RCC 7860 (cell line): ENCODE measurements around the gene TICAM1.
"Not testable (repeated sequence)": the region's sequence is repeated elsewhere in the genome, so short reads cannot be mapped to it uniquely, and the experiment has no call there.

ENCODE experiments used
- DNase-seq: peaks from one replicate; pipeline ENCODE4 v3.0.0-alpha.2; 2015; ENCODE audit warnings: low spot score
- FAIRE-seq: peaks from 2 replicates; lab custom pipeline; 2012; peaks lifted over from hg19 to GRCh38; lab: Jason Lieb, UNC

The TICAM1 gene

DNA sequence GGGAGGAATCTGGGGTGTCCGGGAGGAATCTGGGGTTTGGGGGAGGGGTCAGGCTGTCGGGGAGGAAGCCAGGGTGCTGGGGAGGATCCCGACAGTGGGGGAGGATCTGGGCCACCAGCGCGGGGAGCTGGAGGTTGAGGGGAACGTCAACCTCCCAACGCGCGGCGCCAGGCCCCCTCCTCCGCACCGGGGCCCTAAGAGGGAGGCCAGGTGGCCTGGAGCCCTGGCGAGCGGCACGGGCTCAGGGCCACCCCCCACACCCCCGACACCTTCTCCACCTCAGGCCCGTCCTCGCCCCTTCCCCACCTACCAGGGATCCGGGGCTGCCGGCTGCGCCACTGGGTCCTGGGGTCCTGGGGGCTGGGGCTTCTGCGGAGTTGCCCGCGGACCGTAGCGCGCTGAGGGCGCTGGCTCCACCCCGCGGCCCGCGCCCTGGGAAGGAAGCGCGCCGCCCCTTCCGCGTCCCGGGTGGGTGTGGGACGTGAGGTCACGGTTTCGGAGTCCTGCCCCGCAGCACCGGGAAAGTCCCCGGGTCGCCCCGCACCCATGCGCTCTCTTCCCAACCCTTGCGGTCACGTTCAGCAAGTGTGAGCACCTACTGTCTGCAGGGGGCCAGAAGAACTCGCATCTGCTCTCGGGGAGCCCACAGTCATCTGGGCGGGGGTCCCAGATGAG is at the start of gene TICAM1:
Gene TICAM1 (minus strand): TSS at position 409 of the 675 bp plus-strand sequence. CDS start 13,335 bp downstream, outside the sequence.
- no peak for FAIRE-seq
- peak; percentile 55 for DNase-seq

GRCh38 chr19:4879041-4879440 is 47.5 kb upstream of the TICAM1 start:
- FAIRE-seq: no peak
- DNase-seq: peak; percentile 8

GRCh38 chr19:4878491-4878968 is 47.0 kb upstream of the TICAM1 start:
- FAIRE-seq (no peak), DNase-seq (no peak)

GRCh38 chr19:4877753-4878490 is 46.4 kb upstream of the TICAM1 start:
- DNase-seq: no peak
- no peak for FAIRE-seq

GRCh38 chr19:4873930-4874329 is 42.4 kb upstream of the TICAM1 start:
- no peak for DNase-seq
- no peak for FAIRE-seq

- FAIRE-seq (no peak), DNase-seq (no peak)
Measured at GRCh38 chr19:4871711-4872110, 40.2 kb upstream of the TICAM1 start.

DNA sequence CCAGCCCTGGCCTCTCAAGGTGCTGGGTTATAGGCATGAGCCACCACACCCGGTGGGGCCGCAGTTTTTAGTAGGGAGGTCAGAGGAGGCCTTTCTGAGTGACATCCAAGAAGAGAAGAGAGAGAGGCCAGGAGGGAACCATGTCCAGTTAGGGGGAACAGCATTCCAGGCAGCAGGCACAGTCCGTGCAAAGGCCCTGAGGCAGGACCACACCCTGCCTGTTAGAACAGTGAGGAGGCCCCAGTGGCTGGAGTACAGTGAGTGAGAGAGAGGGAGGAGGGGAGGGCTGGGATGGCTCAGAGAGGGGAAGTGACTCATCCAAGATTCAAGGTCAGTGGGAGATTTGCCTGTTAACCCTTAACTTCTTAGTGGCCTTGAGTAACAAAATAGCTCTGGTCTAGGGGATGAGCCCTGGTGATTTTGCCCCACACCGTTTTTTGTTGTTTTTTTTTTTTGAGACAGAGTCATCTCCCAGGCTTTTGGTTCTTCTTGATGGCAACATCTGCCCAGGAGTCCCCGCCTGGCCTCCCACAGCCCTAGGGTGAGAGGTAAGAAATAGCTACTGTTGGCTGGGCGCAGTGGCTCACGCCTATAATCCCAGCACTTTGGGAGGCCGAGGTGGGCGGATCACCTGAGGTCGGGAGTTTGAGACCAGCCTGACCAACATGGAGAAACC is 38.7 kb upstream of the TICAM1 start:
- DNase-seq (peak; percentile 98), FAIRE-seq (peak; percentile 93)

GRCh38 chr19:4868286-4868834 is 36.8 kb upstream of the TICAM1 start:
- no peak for FAIRE-seq
- no peak for DNase-seq

DNA sequence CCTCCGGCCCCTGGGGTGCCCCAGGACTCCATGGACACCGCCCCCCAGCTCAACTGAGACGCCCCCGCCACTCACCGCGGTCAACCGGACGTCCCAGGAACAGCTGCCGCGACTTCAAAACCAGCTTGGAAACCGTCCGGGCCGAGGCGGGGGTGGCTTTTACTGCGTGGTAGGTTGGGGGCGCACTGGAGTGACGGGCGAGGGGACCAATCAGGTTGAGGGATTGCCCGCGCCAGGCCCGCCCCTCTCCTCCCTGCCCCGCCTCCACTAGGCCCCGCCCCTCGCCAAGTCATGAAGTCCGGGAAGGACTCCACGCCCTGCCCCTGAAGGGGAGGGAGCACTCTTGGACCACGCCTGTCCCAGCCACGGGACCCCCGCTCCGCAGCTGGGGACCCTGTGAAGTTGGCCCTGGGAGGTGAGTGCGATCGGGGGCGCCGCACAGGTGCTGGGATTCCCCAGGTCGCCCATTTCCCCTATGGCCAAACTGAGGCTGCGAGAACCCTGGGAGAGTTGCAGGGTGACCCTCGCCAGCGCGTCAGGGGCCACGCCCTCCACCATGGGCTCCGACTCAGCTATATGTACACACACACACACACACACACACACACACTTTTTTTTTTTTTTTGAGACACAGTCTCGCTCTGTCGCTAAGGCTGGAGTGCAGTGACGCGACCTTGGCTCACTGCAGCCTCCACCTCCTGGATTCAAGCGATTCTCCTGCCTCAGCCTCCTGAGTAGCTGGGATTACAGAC is 36.2 kb upstream of the TICAM1 start, which contains the start of gene PLIN3:
Gene PLIN3 (minus strand): TSS at position 134 of the 752 bp plus-strand sequence. CDS start 6,273 bp downstream, outside the sequence.
- peak; percentile 87 for DNase-seq
- peak; percentile 32 for FAIRE-seq

GRCh38 chr19:4866595-4867424 is 35.3 kb upstream of the TICAM1 start:
- FAIRE-seq: no peak
- no peak for DNase-seq

- FAIRE-seq (no peak), DNase-seq (no peak)
Measured at GRCh38 chr19:4861147-4861546, 29.6 kb upstream of the TICAM1 start.

GRCh38 chr19:4859697-4860096 is 28.2 kb upstream of the TICAM1 start:
- FAIRE-seq (no peak), DNase-seq (no peak)

DNA sequence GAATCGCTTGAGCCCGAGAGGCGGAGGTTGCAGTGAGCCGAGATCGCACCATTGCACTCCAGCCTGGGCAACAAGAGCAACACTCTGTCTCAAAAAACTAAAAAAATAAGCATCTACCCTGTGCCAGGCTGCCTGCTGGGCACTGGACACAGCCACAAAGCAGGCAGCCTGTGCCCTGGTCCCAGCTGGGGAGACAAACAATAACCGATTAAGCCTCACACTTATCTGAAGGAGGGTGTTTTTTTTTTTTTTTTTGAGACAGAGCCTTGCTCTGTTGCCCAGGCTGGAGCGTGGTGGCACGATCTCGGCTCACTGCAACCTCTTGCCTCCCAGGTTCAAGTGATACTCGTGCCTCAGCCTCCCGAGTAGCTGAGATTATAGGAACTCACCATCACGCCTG is 25.0 kb upstream of the TICAM1 start:
- DNase-seq, FAIRE-seq: not testable (repeated sequence)

DNA sequence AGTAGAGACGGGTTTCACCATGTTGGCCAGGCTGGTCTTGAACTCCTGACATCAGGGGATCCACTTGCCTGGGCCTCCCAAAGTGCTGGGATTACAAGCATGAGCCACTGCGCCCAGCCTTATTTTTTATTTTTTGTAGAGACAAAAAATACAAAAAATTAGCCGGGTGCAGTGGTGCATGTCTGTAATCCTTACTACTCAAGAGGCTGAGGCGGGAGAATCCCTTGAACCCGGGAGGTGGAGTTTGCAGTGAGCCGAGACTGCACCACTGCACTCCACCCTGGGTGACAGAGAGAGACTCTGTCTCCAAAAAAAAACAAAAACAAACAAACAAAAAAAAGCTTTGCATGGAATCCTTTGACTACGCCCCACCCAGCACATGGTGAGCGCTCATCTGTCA is 22.0 kb upstream of the TICAM1 start:
- not testable (repeated sequence) for FAIRE-seq, DNase-seq

DNA sequence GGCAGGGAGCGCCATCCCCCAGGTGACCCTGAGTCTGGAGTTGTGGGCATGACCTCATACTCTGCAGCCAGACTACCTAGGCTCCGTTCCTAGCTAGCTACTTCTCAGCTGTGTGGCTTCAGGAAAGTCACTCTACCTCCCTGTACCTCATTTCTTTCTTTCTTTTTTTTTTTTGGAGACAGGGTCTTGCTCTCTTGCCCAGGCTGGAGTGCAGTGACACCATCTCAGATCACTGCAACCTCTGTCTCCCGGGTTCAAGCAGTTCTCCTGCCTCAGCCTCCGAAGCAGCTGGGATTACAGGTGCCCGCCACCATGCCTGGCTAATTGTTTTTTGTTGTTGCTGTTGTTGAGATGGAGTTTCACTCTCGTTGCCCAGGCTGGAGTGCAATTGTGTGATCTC is 21.0 kb upstream of the TICAM1 start:
- DNase-seq: no peak
- no peak for FAIRE-seq

DNA sequence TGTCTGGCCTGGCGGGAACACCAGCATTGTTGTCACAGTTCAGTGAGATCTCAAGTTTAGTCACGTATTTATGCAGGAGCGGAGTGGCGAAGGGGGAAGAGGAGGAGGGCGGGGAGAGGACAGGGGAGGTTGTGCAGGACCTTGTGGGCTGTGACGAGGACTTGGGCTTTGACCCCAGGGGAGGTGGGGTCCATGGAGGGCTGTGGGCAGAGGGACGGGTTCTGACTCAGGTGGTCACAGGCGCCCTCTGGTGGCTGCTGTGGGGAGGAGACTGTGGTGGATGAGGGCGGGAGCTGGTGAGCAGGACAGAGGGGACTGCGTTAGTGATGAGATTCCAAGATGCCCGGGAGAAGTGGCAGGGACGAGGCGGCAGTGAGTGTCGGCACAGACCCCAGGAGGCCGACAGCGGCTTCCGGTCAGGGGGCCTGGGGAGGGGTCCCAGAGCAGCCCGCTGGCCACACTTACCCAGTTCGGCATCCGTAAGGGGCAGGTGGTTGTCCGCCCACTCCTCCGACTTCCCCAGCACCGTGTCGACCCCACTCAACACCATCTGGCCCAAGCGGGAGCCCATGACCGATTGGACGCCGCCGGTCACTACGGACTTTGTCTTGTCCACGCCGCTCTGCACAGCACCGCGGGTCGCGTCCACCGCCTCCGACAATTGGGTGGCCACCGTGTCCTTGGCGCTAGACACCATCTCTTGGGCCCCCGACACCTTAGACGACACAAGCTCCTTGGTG is 20.2 kb upstream of the TICAM1 start:
- DNase-seq: peak; percentile 94

DNA sequence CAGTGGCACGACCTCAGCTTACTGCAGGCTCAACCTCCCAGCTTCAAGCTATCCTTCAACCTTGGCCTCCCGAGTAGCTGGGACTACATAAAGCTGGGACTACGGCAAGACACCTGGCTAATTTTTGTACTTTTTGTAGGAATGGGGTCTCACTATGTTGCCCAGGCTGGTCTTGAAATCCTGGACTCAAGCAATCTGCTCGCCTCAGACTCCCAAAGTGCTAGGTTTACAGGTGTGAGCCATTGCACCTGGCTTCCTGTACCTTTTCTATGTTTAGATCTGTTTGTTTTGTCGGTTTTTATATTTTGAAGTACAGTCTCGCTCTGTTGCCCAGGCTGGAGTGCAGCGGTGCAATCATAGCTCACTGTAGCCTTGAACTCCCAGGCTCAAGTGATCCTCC is 17.5 kb upstream of the TICAM1 start:
- no peak for DNase-seq
- FAIRE-seq: no peak

More for the DNA sequence above, 20.2 kb upstream of the TICAM1 start:
- FAIRE-seq: peak; percentile 96

DNA sequence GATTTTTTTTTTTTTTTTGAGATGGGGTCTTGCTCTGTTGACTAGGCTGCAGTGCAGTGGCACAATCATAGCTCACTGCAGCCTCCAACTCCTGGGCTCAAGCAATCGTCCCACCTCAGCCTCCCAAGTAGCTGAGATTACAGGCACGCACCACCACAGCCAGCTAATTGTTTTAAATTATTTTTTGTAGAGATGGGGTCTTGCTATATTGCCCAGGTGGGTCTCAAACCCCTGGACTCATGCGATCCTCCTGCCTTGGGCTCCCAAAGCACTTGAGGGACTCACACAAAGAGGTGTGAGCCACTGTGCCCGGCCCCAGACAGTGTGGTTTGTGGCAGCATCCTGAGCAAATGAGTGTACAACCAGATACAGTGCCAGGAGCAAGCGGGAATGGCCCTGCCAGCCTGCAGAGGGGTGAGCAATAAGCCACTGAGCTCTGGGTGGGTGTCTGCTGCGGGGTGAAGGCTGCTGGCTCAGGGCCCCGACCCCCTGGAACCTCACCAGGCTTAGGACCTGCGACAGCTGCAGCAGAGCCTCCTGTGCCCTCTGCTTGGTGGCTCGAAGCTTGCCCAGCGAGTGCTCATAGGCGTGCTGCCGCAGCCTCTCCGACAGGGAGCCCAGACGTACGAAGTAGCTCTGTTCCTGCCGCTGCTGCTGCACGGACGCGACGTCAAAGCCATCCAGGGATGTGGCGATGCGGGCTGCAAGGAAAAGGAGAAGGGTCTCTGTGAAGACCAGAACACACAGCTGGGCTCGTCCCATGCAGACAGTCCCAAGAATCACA is 15.9 kb upstream of the TICAM1 start:
- FAIRE-seq: no peak
- DNase-seq: no peak
